DMS153 treated with DMSO at 0.1 percent for 48 hours (cell line): Measurements from ENCODE around the gene LRRC14B.
A peak's percentile ranks its signal among the peaks of the same experiment; 100 is the strongest.

Source experiments
- DNase-seq: peaks from one replicate; lab custom pipeline; 2025; ENCODE audit not compliant: unreplicated experiment; lab: John Stamatoyannopoulos, UW

The LRRC14B gene

GRCh38 chr5:190366-191035 lies 794 bp upstream of the LRRC14B start:
- DNase-seq = no peak

- no peak for DNase-seq
Measured at GRCh38 chr5:191949-192690, 825 bp downstream of the LRRC14B start.

GRCh38 chr5:192691-192969 lies 1.3 kb downstream of the LRRC14B start:
- no peak for DNase-seq

GRCh38 chr5:192970-193831 lies 1.9 kb downstream of the LRRC14B start:
- no peak for DNase-seq

GRCh38 chr5:194102-194501 lies 2.8 kb downstream of the LRRC14B start:
- DNase-seq = no peak

GRCh38 chr5:194603-195209 lies 3.4 kb downstream of the LRRC14B start:
- DNase-seq = no peak

- no peak for DNase-seq
Measured at GRCh38 chr5:195401-196160, 4.3 kb downstream of the LRRC14B start.

- no peak for DNase-seq
Measured at GRCh38 chr5:196350-196749, 5.1 kb downstream of the LRRC14B start.

GRCh38 chr5:197031-197430 lies 5.7 kb downstream of the LRRC14B start:
- peak; percentile 18 for DNase-seq

GRCh38 chr5:197892-198489 lies 6.7 kb downstream of the LRRC14B start:
- no peak for DNase-seq

- DNase-seq = no peak
Measured at GRCh38 chr5:198516-199196, 7.4 kb downstream of the LRRC14B start.

GRCh38 chr5:199197-199949 lies 8.1 kb downstream of the LRRC14B start:
- DNase-seq = no peak

GRCh38 chr5:199950-200645 lies 8.8 kb downstream of the LRRC14B start:
- DNase-seq = no peak

GRCh38 chr5:200985-201384 lies 9.7 kb downstream of the LRRC14B start:
- no peak for DNase-seq

GRCh38 chr5:201672-202071 lies 10.4 kb downstream of the LRRC14B start:
- no peak for DNase-seq

GRCh38 chr5:203246-203930 lies 12.1 kb downstream of the LRRC14B start:
- no peak for DNase-seq

GRCh38 chr5:204001-204400 lies 12.7 kb downstream of the LRRC14B start:
- DNase-seq = no peak

- no peak for DNase-seq
Measured at GRCh38 chr5:204462-204861, 13.2 kb downstream of the LRRC14B start.
